H1 (cell line): ENCODE measurements around the gene PPP2R2C. TPM values are rescaled to one million over a fixed set of nuclear protein-coding genes. Genes with fewer than 3 reads are reported as not detected.

ENCODE experiments used
- CTCF ChIA-PET: fragments of 300-600 bp; sonication (Branson Sonifier 250); formaldehyde crosslinking; loops from one replicate; lab custom pipeline; 2021; ENCODE audit not compliant: partially characterized antibody; lab: Charles Lee
- POLR2A ChIA-PET: fragments of 300-600 bp; sonication (Branson Sonifier 250); formaldehyde crosslinking; loops from one replicate; lab custom pipeline; 2021; ENCODE audit warnings: inconsistent platforms; ENCODE audit not compliant: partially characterized antibody; lab: Charles Lee
- DNase-seq, 2 experiments: peaks; one replicate each; pipeline versions ENCODE4 v3.0.0 to v3.0.0-alpha.2; 2010 to 2022; ENCODE audit warnings: low spot score in 2 of 2, low read depth in 1 of 2, mixed read lengths in 1 of 2
- FAIRE-seq: peaks from 2 replicates; lab custom pipeline; 2011; peaks lifted over from hg19 to GRCh38; lab: Jason Lieb, UNC
- H2AFZ ChIP-seq: 2 replicates; pipeline ENCODE4 v1.8.1; 2012; ENCODE audit warnings: low read length, inconsistent platforms
- H2AK5ac ChIP-seq: 2 replicates; pipeline ENCODE4 v1.6.1; 2013; ENCODE audit warnings: low read depth, low read length
- H2BK120ac ChIP-seq: replicated peaks from 2 replicates; pipeline ENCODE3; 2013; ENCODE audit warnings: low read depth, low read length, inconsistent platforms
- H2BK12ac ChIP-seq: 2 replicates; pipeline ENCODE4 v1.6.1; 2013; ENCODE audit warnings: low read depth, low read length
- H2BK15ac ChIP-seq: 2 replicates; pipeline ENCODE4 v1.6.1; 2013; ENCODE audit warnings: low read length
- H2BK20ac ChIP-seq: 2 replicates; pipeline ENCODE4 v1.6.1; 2013; ENCODE audit warnings: low read length
- H2BK5ac ChIP-seq: 2 replicates; pipeline ENCODE4 v1.6.1; 2013; ENCODE audit warnings: low read depth, low read length
- H3K14ac ChIP-seq: 2 replicates; pipeline ENCODE4 v1.6.1; 2013; ENCODE audit warnings: inconsistent platforms; ENCODE audit not compliant: insufficient read length
- H3K18ac ChIP-seq: 2 replicates; pipeline ENCODE4 v1.6.1; 2013; ENCODE audit warnings: low read length; ENCODE audit errors: extremely low read depth
- H3K23ac ChIP-seq: 2 replicates; pipeline ENCODE4 v1.6.1; 2013; ENCODE audit warnings: inconsistent platforms; ENCODE audit not compliant: insufficient read length
- H3K23me2 ChIP-seq: 2 replicates; pipeline ENCODE4 v1.6.1; 2013; ENCODE audit warnings: low read depth, low read length
- H3K27ac ChIP-seq: 2 replicates; pipeline ENCODE4 v1.6.1; 2011; ENCODE audit warnings: low read depth, low read length, inconsistent platforms
- H3K27me3 ChIP-seq, 4 experiments: replicated peaks in 1 of 4; 1 replicate in 1 of 4; 2 replicates in 3 of 4; pipeline versions ENCODE4 v1.6.1 to v1.8.1; 2011 to 2013; ENCODE audit warnings: low read length in 3 of 4, mild to moderate bottlenecking in 3 of 4, inconsistent platforms in 2 of 4, mixed read lengths in 2 of 4, moderate library complexity in 1 of 4; ENCODE audit not compliant: control insufficient read depth in 3 of 4, insufficient read depth in 3 of 4; ENCODE audit errors: extremely low read depth in 1 of 4
- H3K36me3 ChIP-seq, 4 experiments: 2 replicates each; pipeline versions ENCODE4 v1.6.1 to v1.8.1; 2011 to 2013; ENCODE audit warnings: mild to moderate bottlenecking in 4 of 4, low read length in 3 of 4, moderate library complexity in 2 of 4, control low read depth in 1 of 4, inconsistent platforms in 1 of 4; ENCODE audit not compliant: insufficient read depth in 4 of 4, control insufficient read depth in 2 of 4
- H3K4ac ChIP-seq: replicated peaks from 2 replicates; pipeline ENCODE3; 2013; ENCODE audit warnings: low read length, low read depth, mixed read lengths, inconsistent platforms; ENCODE audit not compliant: insufficient read length
- H3K4me1 ChIP-seq, 4 experiments: replicated peaks in 1 of 4; 1 replicate in 1 of 4; 2 replicates in 3 of 4; pipeline versions ENCODE4 v1.6.1 to v1.8.1; 2011 to 2013; ENCODE audit warnings: low read length in 3 of 4, inconsistent platforms in 2 of 4, mixed read lengths in 1 of 4; ENCODE audit not compliant: insufficient read depth in 4 of 4, control insufficient read depth in 3 of 4
- H3K4me2 ChIP-seq, 2 experiments: 2 replicates each; pipeline versions ENCODE4 v1.6.1 to v1.8.1; 2011 to 2013; ENCODE audit warnings: low read depth in 2 of 2, low read length in 2 of 2, control low read depth in 1 of 2, inconsistent platforms in 1 of 2, mild to moderate bottlenecking in 1 of 2; ENCODE audit not compliant: insufficient read depth in 1 of 2
- H3K4me3 ChIP-seq, 4 experiments: fragments of 200-600, 300-600 bp in 1 of 4; sonication (generic), shearing (Covaris generic), sonication (Bioruptor Twin) in 1 of 4; 2 replicates each; pipeline versions ENCODE4 v1.5.1 to v1.8.1; 2011 to 2016; ENCODE audit warnings: low read length in 4 of 4, low read depth in 3 of 4, control low read depth in 2 of 4, inconsistent platforms in 2 of 4, mild to moderate bottlenecking in 2 of 4, mixed read lengths in 1 of 4, moderate library complexity in 1 of 4; ENCODE audit not compliant: insufficient read depth in 2 of 4; ENCODE audit errors: extremely low read depth in 1 of 4
- H3K56ac ChIP-seq: replicated peaks from 2 replicates; pipeline ENCODE3; 2013; ENCODE audit warnings: low read depth, mild to moderate bottlenecking, mixed read lengths, low read length, inconsistent platforms; ENCODE audit not compliant: insufficient read length
- H3K79me1 ChIP-seq: 2 replicates; pipeline ENCODE4 v1.6.1; 2013; ENCODE audit warnings: low read depth, low read length, control low read depth
- H3K79me2 ChIP-seq, 2 experiments: 2 replicates each; pipeline versions ENCODE4 v1.6.1 to v1.8.1; 2012 to 2013; ENCODE audit warnings: low read length in 2 of 2, mild to moderate bottlenecking in 2 of 2, inconsistent platforms in 1 of 2; ENCODE audit not compliant: insufficient read depth in 2 of 2, control insufficient read depth in 1 of 2
- H3K9ac ChIP-seq, 4 experiments: replicated peaks in 1 of 4; 1 replicate in 1 of 4; 2 replicates in 3 of 4; pipeline versions ENCODE4 v1.6.1 to v1.8.1; 2011 to 2013; ENCODE audit warnings: low read depth in 3 of 4, low read length in 3 of 4, control low read depth in 2 of 4, mild to moderate bottlenecking in 2 of 4, moderate library complexity in 2 of 4, inconsistent platforms in 1 of 4; ENCODE audit errors: extremely low read depth in 1 of 4
- H3K9me3 ChIP-seq, 2 experiments: 2 replicates each; pipeline versions ENCODE4 v1.6.1 to v1.8.1; 2012 to 2013; ENCODE audit warnings: mild to moderate bottlenecking in 2 of 2, moderate library complexity in 2 of 2, control low read depth in 1 of 2, inconsistent platforms in 1 of 2, low read depth in 1 of 2, low read length in 1 of 2, mixed read lengths in 1 of 2; ENCODE audit not compliant: insufficient read depth in 2 of 2
- H4K20me1 ChIP-seq, 2 experiments: replicated peaks in 1 of 2; 2 replicates each; pipeline versions ENCODE3 to v1.8.1; 2011 to 2013; ENCODE audit warnings: inconsistent platforms in 2 of 2, low read length in 2 of 2, mild to moderate bottlenecking in 1 of 2; ENCODE audit not compliant: insufficient read depth in 2 of 2, control insufficient read depth in 1 of 2
- H4K5ac ChIP-seq: 2 replicates; pipeline ENCODE4 v1.6.1; 2013; ENCODE audit warnings: low read length, low read depth, mixed read lengths, inconsistent platforms; ENCODE audit not compliant: insufficient read length
- H4K8ac ChIP-seq: 2 replicates; pipeline ENCODE4 v1.8.0; 2013; ENCODE audit warnings: mild to moderate bottlenecking, moderate library complexity, low read length, inconsistent platforms; ENCODE audit not compliant: insufficient read depth; ENCODE audit errors: extremely low read depth
- H4K91ac ChIP-seq: replicated peaks from 2 replicates; pipeline ENCODE3; 2013; ENCODE audit warnings: low read length, mixed read lengths, inconsistent platforms; ENCODE audit not compliant: insufficient read length
- ATF3 ChIP-seq: IDR thresholded peaks from 2 replicates; pipeline ENCODE4 v1.6.1; 2011; ENCODE audit warnings: low read depth, mild to moderate bottlenecking, low read length; ENCODE audit not compliant: insufficient read depth
- CTCF ChIP-seq, 3 experiments: IDR thresholded peaks; 1 replicate in 2 of 3; 2 replicates in 1 of 3; pipeline versions ENCODE4 v1.5.1 to v1.6.1; 2011; ENCODE audit warnings: low read length in 3 of 3, mild to moderate bottlenecking in 3 of 3, inconsistent platforms in 2 of 3, low read depth in 1 of 3, moderate library complexity in 1 of 3; ENCODE audit not compliant: insufficient read depth in 1 of 3; ENCODE audit errors: control extremely low read depth in 1 of 3
- GABPA ChIP-seq: IDR thresholded peaks from 2 replicates; pipeline ENCODE4 v1.6.1; 2011; ENCODE audit warnings: mild to moderate bottlenecking, low read length, moderate library complexity, borderline replicate concordance; ENCODE audit not compliant: insufficient read depth
- POLR2A ChIP-seq, 2 experiments: IDR thresholded peaks; 1 replicate in 1 of 2; 2 replicates in 1 of 2; pipeline ENCODE4 v1.6.1; 2011; ENCODE audit warnings: low read depth in 2 of 2, low read length in 2 of 2, mild to moderate bottlenecking in 2 of 2; ENCODE audit errors: control extremely low read depth in 1 of 2
- RAD21 ChIP-seq, 2 experiments: IDR thresholded peaks in 1 of 2; conservative IDR thresholded peaks in 1 of 2; 2 replicates each; pipeline ENCODE4 v1.6.1; 2011; ENCODE audit warnings: low read depth in 2 of 2, low read length in 2 of 2, improper control_type of control experiment in 1 of 2, inconsistent platforms in 1 of 2, mild to moderate bottlenecking in 1 of 2, moderate library complexity in 1 of 2
- SUZ12 ChIP-seq: fragments of 200-600 bp; sonication (generic); IDR thresholded peaks from 2 replicates; pipeline ENCODE4 v1.6.1; 2012; ENCODE audit warnings: mild to moderate bottlenecking, inconsistent platforms, low read length, moderate library complexity, mixed read lengths
- WGBS, 2 experiments: shearing (Covaris generic) in 1 of 2; methylation state at CpG; one replicate each; pipeline versions ENCODE4 v1.1.6 to v1.1.7; 2013 to 2015; ENCODE audit warnings: low lambda C conversion rate in 2 of 2, mixed read lengths in 2 of 2, inconsistent platforms in 1 of 2, low coverage in 1 of 2, missing lambda C conversion rate in 1 of 2; ENCODE audit not compliant: insufficient replicate concordance in 2 of 2, insufficient coverage in 1 of 2, insufficient read length in 1 of 2; ENCODE audit errors: extremely low coverage in 1 of 2, missing lambda C conversion rate in 1 of 2; 5-methylcytosine and 5-hydroxymethylcytosine counted together
- polyA plus RNA-seq, 7 experiments: library from polyadenylated mRNA; depleted of rRNA in 3 of 7; stranded (reverse) in 5 of 7; unstranded in 2 of 7; fragments of >200 nt in 5 of 7; fragments of 200-250 nt in 2 of 7; gene quantifications; 1 replicate in 5 of 7; 2 replicates in 1 of 7; 4 replicates in 1 of 7; pipeline versions ENCODE4 v1.2.1 to v1.2.3, GENCODE V29; 2011 to 2013; ENCODE audit warnings: missing spikeins in 2 of 7, mixed read lengths in 2 of 7
- total RNA-seq: library from RNA; stranded (reverse); fragmentation: NEBNext Ultra II Directional; extraction: Animal tissue kit (Norgen Biotek cat#: 25700); gene quantifications from 2 replicates; pipeline ENCODE4 v1.2.1, GENCODE V29; 2021

Gene PPP2R2C
- total and polyA plus RNA-seq, 2 of the 8 experiments (the other 6 are each of a cell fraction or from before 2014, with no cell fraction given), result 6.4 TPM

- Histone ChIP-seq H3K79me1 (no peaks in the 10 kb centered on the region), H2AFZ (no peak overlapping the region), H3K18ac (no peak overlapping the region), H2BK120ac (no peak overlapping the region), H3K9me3 (no peaks in the 10 kb centered on the region), H3K79me2 (no peaks in the 10 kb centered on the region), H3K27me3 (no peaks in the 10 kb centered on the region), H2BK15ac (no peak overlapping the region), H3K4me2 (peak overlapping the region in 1 of 2 experiments; percentile 25; a peak in 1 of 4 replicates), H4K91ac (no peak overlapping the region), H3K9ac (no peak overlapping the region), H2AK5ac (no peak overlapping the region), H4K5ac (no peak overlapping the region), H2BK20ac (no peak overlapping the region), H3K27ac (no peak overlapping the region), H4K20me1 (peaks cover 0 to 2% of the 10 kb centered on the region in 2 experiments), H3K56ac (no peak overlapping the region), H3K23ac (no peak overlapping the region), H3K4ac (no peak overlapping the region), H3K4me3 (no peak overlapping the region), H2BK12ac (no peak overlapping the region), H2BK5ac (no peak overlapping the region), H3K14ac (no peak overlapping the region), H4K8ac (no peak overlapping the region; the same call in 1 of the 2 replicates), H3K36me3 (no peaks in the 10 kb centered on the region), H3K23me2 (no peaks in the 10 kb centered on the region), H3K4me1 (peaks cover 0 to 8% (median 3%) of the 10 kb centered on the region in 4 experiments; a peak in 3 of 7 replicates)
- 21% methylated on average over 19 of the region's 21 CpGs; no CpG with 5 or more reads in 1 of the 2 experiments for WGBS, 2 experiments
- peak; percentile 38 to 98 for DNase-seq
- no peak for TF ChIP-seq SUZ12
- TF ChIP-seq CTCF (IDR thresholded peaks at IDR 0.05; ENCODE audit: control extremely low read depth in 1 of 3, insufficient read depth in 1 of 3, low read depth in 1 of 3, low read length in 3 of 3), result peak in 2 of 3 experiments; percentile 97 to 98; a peak in 3 of 4 replicates
- TF ChIP-seq RAD21 (IDR thresholded peaks at IDR 0.05 in 1 of 2, conservative IDR thresholded peaks at IDR 0.05 in 1 of 2; ENCODE audit: low read depth in 2 of 2, low read length in 2 of 2), result peak; percentile 95 to 98
- peak; percentile 40; the same call in 1 of the 2 replicates for TF ChIP-seq GABPA
- no peak for TF ChIP-seq ATF3
- TF ChIP-seq POLR2A (IDR thresholded peaks at IDR 0.05; ENCODE audit: control extremely low read depth in 1 of 2, low read depth in 2 of 2, low read length in 2 of 2), result no peak
- ChIA-PET POLR2A (interaction anchor here (0.9 kb wide), 1 partner anchor 56 kb away, joined by 3 read pairs; no protein-coding TSS in a partner anchor), CTCF (interaction anchor here (0.6 to 22.3 kb wide), 50 partner anchors 9 to 974 kb away, joined by 3 to 908 read pairs (median 3); partner anchors contain the start of genes C4orf50 and WFS1)
- FAIRE-seq, result peak; percentile 70
Observed at GRCh38 chr4:6327220-6327917, 145.0 kb downstream of the PPP2R2C start.
